Neural cell (in vitro differentiated cells): ENCODE data around the gene BET1L. TPM values are rescaled to one million over a fixed set of nuclear protein-coding genes. Genes with fewer than 3 reads are reported as not detected.

Experiments used
- polyA plus RNA-seq: library from polyadenylated mRNA; depleted of rRNA; stranded (reverse); fragments of >200 nt; gene quantifications from 2 replicates; pipeline ENCODE4 v1.2.3, GENCODE V29; 2014
- small RNA-seq, 3 experiments: library from RNA; depleted of rRNA; stranded (forward); fragments of <200 nt; gene quantifications; one replicate each; pipeline ENCODE3, GENCODE V24; 2012

The BET1L gene
- polyA plus RNA-seq, 1 donor from 2014 or later = 7.6 TPM

Small RNA genes within 50 kb of the gene (small RNA-seq; reads per million reads assigned to genes)
- gene RNU6-447P = 0 reads per million in 3 experiments

Other genes with a start within 250 kb of the BET1L start
- gene SCGB1C1, start 14.3 kb downstream of the BET1L start, polyA plus RNA-seq = not detected in 2 replicates
- 128 and 152 TPM in 2 replicates for gene RIC8A, start 309 bp upstream of the BET1L start, polyA plus RNA-seq
- gene SIRT3, start 28.9 kb upstream of the BET1L start, polyA plus RNA-seq = 32.9 and 38.8 TPM in 2 replicates
- gene PSMD13, start 29.6 kb upstream of the BET1L start, polyA plus RNA-seq = 174 and 183 TPM in 2 replicates
- not detected in 2 replicates for gene NLRP6, start 71.0 kb upstream of the BET1L start, polyA plus RNA-seq
- gene PGGHG, start 81.7 kb upstream of the BET1L start, polyA plus RNA-seq = 2.1 and 6.0 TPM in 2 replicates
- not detected in 2 replicates for gene IFITM5, start 92.1 kb upstream of the BET1L start, polyA plus RNA-seq
- 2.3 TPM in 1 of 2 replicates, not detected in the other for gene IFITM2, start 100.4 kb upstream of the BET1L start, polyA plus RNA-seq
- gene IFITM1, start 106.6 kb upstream of the BET1L start, polyA plus RNA-seq = 0.35 TPM in 1 of 2 replicates, not detected in the other
- not detected in 2 replicates for gene IFITM3, start 113.5 kb upstream of the BET1L start, polyA plus RNA-seq
- gene B4GALNT4, start 162.1 kb upstream of the BET1L start, polyA plus RNA-seq = 440 and 478 TPM in 2 replicates
- gene PKP3, start 186.8 kb upstream of the BET1L start, polyA plus RNA-seq = not detected in 2 replicates
- gene SIGIRR, start 207.6 kb upstream of the BET1L start, polyA plus RNA-seq = 1.6 and 5.6 TPM in 2 replicates
- not detected in 2 replicates for gene ANO9, start 234.6 kb upstream of the BET1L start, polyA plus RNA-seq
- 39.1 and 54.3 TPM in 2 replicates for gene PTDSS2, start 242.9 kb upstream of the BET1L start, polyA plus RNA-seq